H1 (cell line): ENCODE measurements around the gene DCPS. TPM values are rescaled to one million over a fixed set of nuclear protein-coding genes. Genes with fewer than 3 reads are reported as not detected.

Experiments
- CTCF ChIA-PET: fragments of 300-600 bp; sonication (Branson Sonifier 250); formaldehyde crosslinking; loops from one replicate; lab custom pipeline; 2021; ENCODE audit not compliant: partially characterized antibody; lab: Charles Lee
- POLR2A ChIA-PET: fragments of 300-600 bp; sonication (Branson Sonifier 250); formaldehyde crosslinking; loops from one replicate; lab custom pipeline; 2021; ENCODE audit warnings: inconsistent platforms; ENCODE audit not compliant: partially characterized antibody; lab: Charles Lee
- DNase-seq, 2 experiments: peaks; one replicate each; pipeline versions ENCODE4 v3.0.0 to v3.0.0-alpha.2; 2010 to 2022; ENCODE audit warnings: low spot score in 2 of 2, low read depth in 1 of 2, mixed read lengths in 1 of 2
- FAIRE-seq: peaks from 2 replicates; lab custom pipeline; 2011; peaks lifted over from hg19 to GRCh38; lab: Jason Lieb, UNC
- H2AFZ ChIP-seq: 2 replicates; pipeline ENCODE4 v1.8.1; 2012; ENCODE audit warnings: low read length, inconsistent platforms
- H2AK5ac ChIP-seq: 2 replicates; pipeline ENCODE4 v1.6.1; 2013; ENCODE audit warnings: low read depth, low read length
- H2BK120ac ChIP-seq: replicated peaks from 2 replicates; pipeline ENCODE3; 2013; ENCODE audit warnings: low read depth, low read length, inconsistent platforms
- H2BK12ac ChIP-seq: 2 replicates; pipeline ENCODE4 v1.6.1; 2013; ENCODE audit warnings: low read depth, low read length
- H2BK15ac ChIP-seq: 2 replicates; pipeline ENCODE4 v1.6.1; 2013; ENCODE audit warnings: low read length
- H2BK20ac ChIP-seq: 2 replicates; pipeline ENCODE4 v1.6.1; 2013; ENCODE audit warnings: low read length
- H2BK5ac ChIP-seq: 2 replicates; pipeline ENCODE4 v1.6.1; 2013; ENCODE audit warnings: low read depth, low read length
- H3K14ac ChIP-seq: 2 replicates; pipeline ENCODE4 v1.6.1; 2013; ENCODE audit warnings: inconsistent platforms; ENCODE audit not compliant: insufficient read length
- H3K18ac ChIP-seq: 2 replicates; pipeline ENCODE4 v1.6.1; 2013; ENCODE audit warnings: low read length; ENCODE audit errors: extremely low read depth
- H3K23ac ChIP-seq: 2 replicates; pipeline ENCODE4 v1.6.1; 2013; ENCODE audit warnings: inconsistent platforms; ENCODE audit not compliant: insufficient read length
- H3K23me2 ChIP-seq: 2 replicates; pipeline ENCODE4 v1.6.1; 2013; ENCODE audit warnings: low read depth, low read length
- H3K27ac ChIP-seq: 2 replicates; pipeline ENCODE4 v1.6.1; 2011; ENCODE audit warnings: low read depth, low read length, inconsistent platforms
- H3K27me3 ChIP-seq, 4 experiments: replicated peaks in 1 of 4; 1 replicate in 1 of 4; 2 replicates in 3 of 4; pipeline versions ENCODE4 v1.6.1 to v1.8.1; 2011 to 2013; ENCODE audit warnings: low read length in 3 of 4, mild to moderate bottlenecking in 3 of 4, inconsistent platforms in 2 of 4, mixed read lengths in 2 of 4, moderate library complexity in 1 of 4; ENCODE audit not compliant: control insufficient read depth in 3 of 4, insufficient read depth in 3 of 4; ENCODE audit errors: extremely low read depth in 1 of 4
- H3K36me3 ChIP-seq, 4 experiments: 2 replicates each; pipeline versions ENCODE4 v1.6.1 to v1.8.1; 2011 to 2013; ENCODE audit warnings: mild to moderate bottlenecking in 4 of 4, low read length in 3 of 4, moderate library complexity in 2 of 4, control low read depth in 1 of 4, inconsistent platforms in 1 of 4; ENCODE audit not compliant: insufficient read depth in 4 of 4, control insufficient read depth in 2 of 4
- H3K4ac ChIP-seq: replicated peaks from 2 replicates; pipeline ENCODE3; 2013; ENCODE audit warnings: low read length, low read depth, mixed read lengths, inconsistent platforms; ENCODE audit not compliant: insufficient read length
- H3K4me1 ChIP-seq, 4 experiments: replicated peaks in 1 of 4; 1 replicate in 1 of 4; 2 replicates in 3 of 4; pipeline versions ENCODE4 v1.6.1 to v1.8.1; 2011 to 2013; ENCODE audit warnings: low read length in 3 of 4, inconsistent platforms in 2 of 4, mixed read lengths in 1 of 4; ENCODE audit not compliant: insufficient read depth in 4 of 4, control insufficient read depth in 3 of 4
- H3K4me2 ChIP-seq, 2 experiments: 2 replicates each; pipeline versions ENCODE4 v1.6.1 to v1.8.1; 2011 to 2013; ENCODE audit warnings: low read depth in 2 of 2, low read length in 2 of 2, control low read depth in 1 of 2, inconsistent platforms in 1 of 2, mild to moderate bottlenecking in 1 of 2; ENCODE audit not compliant: insufficient read depth in 1 of 2
- H3K4me3 ChIP-seq, 4 experiments: fragments of 200-600, 300-600 bp in 1 of 4; sonication (generic), shearing (Covaris generic), sonication (Bioruptor Twin) in 1 of 4; 2 replicates each; pipeline versions ENCODE4 v1.5.1 to v1.8.1; 2011 to 2016; ENCODE audit warnings: low read length in 4 of 4, low read depth in 3 of 4, control low read depth in 2 of 4, inconsistent platforms in 2 of 4, mild to moderate bottlenecking in 2 of 4, mixed read lengths in 1 of 4, moderate library complexity in 1 of 4; ENCODE audit not compliant: insufficient read depth in 2 of 4; ENCODE audit errors: extremely low read depth in 1 of 4
- H3K56ac ChIP-seq: replicated peaks from 2 replicates; pipeline ENCODE3; 2013; ENCODE audit warnings: low read depth, mild to moderate bottlenecking, mixed read lengths, low read length, inconsistent platforms; ENCODE audit not compliant: insufficient read length
- H3K79me1 ChIP-seq: 2 replicates; pipeline ENCODE4 v1.6.1; 2013; ENCODE audit warnings: low read depth, low read length, control low read depth
- H3K79me2 ChIP-seq, 2 experiments: 2 replicates each; pipeline versions ENCODE4 v1.6.1 to v1.8.1; 2012 to 2013; ENCODE audit warnings: low read length in 2 of 2, mild to moderate bottlenecking in 2 of 2, inconsistent platforms in 1 of 2; ENCODE audit not compliant: insufficient read depth in 2 of 2, control insufficient read depth in 1 of 2
- H3K9ac ChIP-seq, 4 experiments: replicated peaks in 1 of 4; 1 replicate in 1 of 4; 2 replicates in 3 of 4; pipeline versions ENCODE4 v1.6.1 to v1.8.1; 2011 to 2013; ENCODE audit warnings: low read depth in 3 of 4, low read length in 3 of 4, control low read depth in 2 of 4, mild to moderate bottlenecking in 2 of 4, moderate library complexity in 2 of 4, inconsistent platforms in 1 of 4; ENCODE audit errors: extremely low read depth in 1 of 4
- H3K9me3 ChIP-seq, 2 experiments: 2 replicates each; pipeline versions ENCODE4 v1.6.1 to v1.8.1; 2012 to 2013; ENCODE audit warnings: mild to moderate bottlenecking in 2 of 2, moderate library complexity in 2 of 2, control low read depth in 1 of 2, inconsistent platforms in 1 of 2, low read depth in 1 of 2, low read length in 1 of 2, mixed read lengths in 1 of 2; ENCODE audit not compliant: insufficient read depth in 2 of 2
- H4K20me1 ChIP-seq, 2 experiments: replicated peaks in 1 of 2; 2 replicates each; pipeline versions ENCODE3 to v1.8.1; 2011 to 2013; ENCODE audit warnings: inconsistent platforms in 2 of 2, low read length in 2 of 2, mild to moderate bottlenecking in 1 of 2; ENCODE audit not compliant: insufficient read depth in 2 of 2, control insufficient read depth in 1 of 2
- H4K5ac ChIP-seq: 2 replicates; pipeline ENCODE4 v1.6.1; 2013; ENCODE audit warnings: low read length, low read depth, mixed read lengths, inconsistent platforms; ENCODE audit not compliant: insufficient read length
- H4K8ac ChIP-seq: 2 replicates; pipeline ENCODE4 v1.8.0; 2013; ENCODE audit warnings: mild to moderate bottlenecking, moderate library complexity, low read length, inconsistent platforms; ENCODE audit not compliant: insufficient read depth; ENCODE audit errors: extremely low read depth
- H4K91ac ChIP-seq: replicated peaks from 2 replicates; pipeline ENCODE3; 2013; ENCODE audit warnings: low read length, mixed read lengths, inconsistent platforms; ENCODE audit not compliant: insufficient read length
- CBX5 ChIP-seq: fragments of 300-800, 300-1000 bp; sonication (generic); IDR thresholded peaks from 2 replicates; pipeline ENCODE4 v1.7.1; 2016; ENCODE audit warnings: antibody characterized with exemption, low read length, low read depth
- CBX8 ChIP-seq: fragments of 300-800, 300-1000 bp; sonication (generic); IDR thresholded peaks from 2 replicates; pipeline ENCODE4 v1.7.1; 2016; ENCODE audit warnings: low read depth, low read length, borderline replicate concordance
- CHD2 ChIP-seq: IDR thresholded peaks from 2 replicates; pipeline ENCODE4 v1.6.1; 2012; ENCODE audit warnings: low read length, improper control_type of control experiment
- HDAC2 ChIP-seq, 2 experiments: fragments of 300-600 bp in 1 of 2; sonication (generic) in 1 of 2; IDR thresholded peaks; 2 replicates each; pipeline ENCODE4 v1.6.1; 2011 to 2012; ENCODE audit warnings: low read depth in 2 of 2, low read length in 2 of 2, mild to moderate bottlenecking in 2 of 2, moderate library complexity in 2 of 2, borderline replicate concordance in 1 of 2, inconsistent platforms in 1 of 2
- KDM4A ChIP-seq: IDR thresholded peaks from one replicate; pipeline ENCODE4 v1.7.1; 2012; ENCODE audit warnings: low read depth, mild to moderate bottlenecking, moderate library complexity, low read length, inconsistent platforms; ENCODE audit not compliant: severe bottlenecking
- SRF ChIP-seq: IDR thresholded peaks from 2 replicates; pipeline ENCODE4 v1.6.1; 2011; ENCODE audit warnings: mild to moderate bottlenecking, low read depth, low read length, moderate library complexity
- TAF7 ChIP-seq: optimal IDR thresholded peaks from 2 replicates; pipeline ENCODE3; 2011; ENCODE audit warnings: low read depth, mild to moderate bottlenecking, inconsistent platforms, low read length, moderate library complexity, borderline replicate concordance
- YY1 ChIP-seq: IDR thresholded peaks from 2 replicates; pipeline ENCODE4 v1.6.1; 2011; ENCODE audit warnings: low read depth, mild to moderate bottlenecking, low read length
- WGBS, 2 experiments: shearing (Covaris generic) in 1 of 2; methylation state at CpG; one replicate each; pipeline versions ENCODE4 v1.1.6 to v1.1.7; 2013 to 2015; ENCODE audit warnings: low lambda C conversion rate in 2 of 2, mixed read lengths in 2 of 2, inconsistent platforms in 1 of 2, low coverage in 1 of 2, missing lambda C conversion rate in 1 of 2; ENCODE audit not compliant: insufficient replicate concordance in 2 of 2, insufficient coverage in 1 of 2, insufficient read length in 1 of 2; ENCODE audit errors: extremely low coverage in 1 of 2, missing lambda C conversion rate in 1 of 2; 5-methylcytosine and 5-hydroxymethylcytosine counted together
- polyA plus RNA-seq, 7 experiments: library from polyadenylated mRNA; depleted of rRNA in 3 of 7; stranded (reverse) in 5 of 7; unstranded in 2 of 7; fragments of >200 nt in 5 of 7; fragments of 200-250 nt in 2 of 7; gene quantifications; 1 replicate in 5 of 7; 2 replicates in 1 of 7; 4 replicates in 1 of 7; pipeline versions ENCODE4 v1.2.1 to v1.2.3, GENCODE V29; 2011 to 2013; ENCODE audit warnings: missing spikeins in 2 of 7, mixed read lengths in 2 of 7
- total RNA-seq: library from RNA; stranded (reverse); fragmentation: NEBNext Ultra II Directional; extraction: Animal tissue kit (Norgen Biotek cat#: 25700); gene quantifications from 2 replicates; pipeline ENCODE4 v1.2.1, GENCODE V29; 2021
- TF ChIP-seq, protein P1 (sequence below): IDR thresholded peaks from 2 replicates; pipeline ENCODE4 v1.6.1; 2012; ENCODE audit warnings: inconsistent platforms
- TF ChIP-seq, protein P2 (sequence below), 3 experiments: IDR thresholded peaks; 1 replicate in 2 of 3; 2 replicates in 1 of 3; pipeline versions ENCODE4 v1.5.1 to v1.6.1; 2011; ENCODE audit warnings: low read length in 3 of 3, mild to moderate bottlenecking in 3 of 3, inconsistent platforms in 2 of 3, low read depth in 1 of 3, moderate library complexity in 1 of 3; ENCODE audit not compliant: insufficient read depth in 1 of 3; ENCODE audit errors: control extremely low read depth in 1 of 3

The DCPS gene
- total and polyA plus RNA-seq, 2 of the 8 experiments (the other 6 are each of a cell fraction or from before 2014, with no cell fraction given): 24.6 to 55.2 TPM

DNA sequence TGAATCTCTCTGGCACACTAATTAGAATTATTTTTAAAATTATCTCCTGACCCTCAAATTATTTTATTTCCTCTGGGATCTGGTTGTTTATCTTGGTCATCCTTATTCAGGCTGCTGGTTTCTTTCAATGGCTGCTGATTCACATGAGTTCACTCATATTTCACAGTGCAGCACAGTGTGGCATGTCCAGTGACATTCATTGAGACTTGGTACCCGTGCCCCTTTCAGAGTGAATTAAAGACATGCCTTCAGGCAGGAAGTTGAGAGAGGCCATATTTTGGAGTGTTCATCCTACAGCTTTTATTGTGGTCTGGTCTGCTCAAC lies 13.5 kb downstream of the DCPS start:
- Histone ChIP-seq H2BK15ac (no peak overlapping the region), H2BK20ac (no peak overlapping the region), H4K5ac (no peak overlapping the region), H3K23me2 (no peaks in the 10 kb centered on the region), H4K8ac (no peak overlapping the region), H3K79me1 (peaks cover 2% of the 10 kb centered on the region; the same call in 1 of the 2 replicates), H3K27ac (no peak overlapping the region), H3K4me2 (no peak overlapping the region), H3K4me3 (no peak overlapping the region), H3K9me3 (no peaks in the 10 kb centered on the region), H3K14ac (no peak overlapping the region), H4K91ac (no peak overlapping the region), H3K4me1 (no peaks in the 10 kb centered on the region; a peak in 1 of 7 replicates), H2AK5ac (no peak overlapping the region), H2BK120ac (no peak overlapping the region), H3K23ac (no peak overlapping the region), H3K9ac (no peak overlapping the region), H2BK5ac (no peak overlapping the region; the same call in 1 of the 2 replicates), H3K27me3 (no peaks in the 10 kb centered on the region), H2BK12ac (no peak overlapping the region), H4K20me1 (no peaks in the 10 kb centered on the region), H3K79me2 (no peaks in the 10 kb centered on the region), H3K36me3 (peaks cover 0 to 4% (median 0%) of the 10 kb centered on the region in 4 experiments; a peak in 1 of 8 replicates), H3K18ac (no peak overlapping the region), H2AFZ (no peak overlapping the region), H3K4ac (no peak overlapping the region), H3K56ac (no peak overlapping the region)
- DNase-seq (no peak), FAIRE-seq (no peak)
- 87% methylated on average over 1 of the region's 1 CpG; no CpG with 5 or more reads in 1 of the 2 experiments for WGBS, 2 experiments
- ChIA-PET POLR2A (interaction anchor here (1.0 kb wide), 1 partner anchor 12 kb away, joined by 3 read pairs; no protein-coding TSS in a partner anchor), CTCF (interaction anchor here (1.9 to 2.5 kb wide), 2 partner anchors 10 to 164 kb away, joined by 6 to 17 read pairs; no protein-coding TSS in a partner anchor)
- TF ChIP-seq KDM4A: no peak
- TF ChIP-seq CBX8: no peak
- TF ChIP-seq YY1: no peak
- no peak for TF ChIP-seq TAF7
- TF ChIP-seq CBX5: no peak
- TF ChIP-seq SRF: no peak
- TF ChIP-seq, protein P1, sequence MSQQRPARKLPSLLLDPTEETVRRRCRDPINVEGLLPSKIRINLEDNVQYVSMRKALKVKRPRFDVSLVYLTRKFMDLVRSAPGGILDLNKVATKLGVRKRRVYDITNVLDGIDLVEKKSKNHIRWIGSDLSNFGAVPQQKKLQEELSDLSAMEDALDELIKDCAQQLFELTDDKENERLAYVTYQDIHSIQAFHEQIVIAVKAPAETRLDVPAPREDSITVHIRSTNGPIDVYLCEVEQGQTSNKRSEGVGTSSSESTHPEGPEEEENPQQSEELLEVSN: no peak
- TF ChIP-seq, protein P2, sequence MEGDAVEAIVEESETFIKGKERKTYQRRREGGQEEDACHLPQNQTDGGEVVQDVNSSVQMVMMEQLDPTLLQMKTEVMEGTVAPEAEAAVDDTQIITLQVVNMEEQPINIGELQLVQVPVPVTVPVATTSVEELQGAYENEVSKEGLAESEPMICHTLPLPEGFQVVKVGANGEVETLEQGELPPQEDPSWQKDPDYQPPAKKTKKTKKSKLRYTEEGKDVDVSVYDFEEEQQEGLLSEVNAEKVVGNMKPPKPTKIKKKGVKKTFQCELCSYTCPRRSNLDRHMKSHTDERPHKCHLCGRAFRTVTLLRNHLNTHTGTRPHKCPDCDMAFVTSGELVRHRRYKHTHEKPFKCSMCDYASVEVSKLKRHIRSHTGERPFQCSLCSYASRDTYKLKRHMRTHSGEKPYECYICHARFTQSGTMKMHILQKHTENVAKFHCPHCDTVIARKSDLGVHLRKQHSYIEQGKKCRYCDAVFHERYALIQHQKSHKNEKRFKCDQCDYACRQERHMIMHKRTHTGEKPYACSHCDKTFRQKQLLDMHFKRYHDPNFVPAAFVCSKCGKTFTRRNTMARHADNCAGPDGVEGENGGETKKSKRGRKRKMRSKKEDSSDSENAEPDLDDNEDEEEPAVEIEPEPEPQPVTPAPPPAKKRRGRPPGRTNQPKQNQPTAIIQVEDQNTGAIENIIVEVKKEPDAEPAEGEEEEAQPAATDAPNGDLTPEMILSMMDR (IDR thresholded peaks at IDR 0.05; ENCODE audit: control extremely low read depth in 1 of 3, insufficient read depth in 1 of 3, low read depth in 1 of 3, low read length in 3 of 3): no peak
- no peak for TF ChIP-seq CHD2
- no peak for TF ChIP-seq HDAC2 (IDR thresholded peaks at IDR 0.05; ENCODE audit: borderline replicate concordance in 1 of 2, low read depth in 2 of 2, low read length in 2 of 2)
